SK-N-MC (cell line): Measurements from ENCODE around the gene TMEM186.

Source experiments
- EZH2 ChIP-seq: fragments of 200-600 bp; sonication (generic); IDR thresholded peaks from one replicate; pipeline ENCODE4 v1.6.1; 2017; ENCODE audit warnings: antibody characterized with exemption
- POLR2AphosphoS5 ChIP-seq: IDR thresholded peaks from 2 replicates; pipeline ENCODE4 v1.6.1; 2012; ENCODE audit warnings: mild to moderate bottlenecking, low read depth, low read length, borderline replicate concordance

GRCh38 chr16:8756755-8757154, 40.7 kb downstream of the TMEM186 start:
- TF ChIP-seq EZH2 (no peak), POLR2AphosphoS5 (no peak)
